ENCODE results near the gene ATP5ME. TPM values are rescaled to one million over a fixed set of nuclear protein-coding genes. Genes with fewer than 3 reads are reported as not detected.

Gene ATP5ME
- total RNA-seq, 1 donor, result 72.5 TPM

DNA sequence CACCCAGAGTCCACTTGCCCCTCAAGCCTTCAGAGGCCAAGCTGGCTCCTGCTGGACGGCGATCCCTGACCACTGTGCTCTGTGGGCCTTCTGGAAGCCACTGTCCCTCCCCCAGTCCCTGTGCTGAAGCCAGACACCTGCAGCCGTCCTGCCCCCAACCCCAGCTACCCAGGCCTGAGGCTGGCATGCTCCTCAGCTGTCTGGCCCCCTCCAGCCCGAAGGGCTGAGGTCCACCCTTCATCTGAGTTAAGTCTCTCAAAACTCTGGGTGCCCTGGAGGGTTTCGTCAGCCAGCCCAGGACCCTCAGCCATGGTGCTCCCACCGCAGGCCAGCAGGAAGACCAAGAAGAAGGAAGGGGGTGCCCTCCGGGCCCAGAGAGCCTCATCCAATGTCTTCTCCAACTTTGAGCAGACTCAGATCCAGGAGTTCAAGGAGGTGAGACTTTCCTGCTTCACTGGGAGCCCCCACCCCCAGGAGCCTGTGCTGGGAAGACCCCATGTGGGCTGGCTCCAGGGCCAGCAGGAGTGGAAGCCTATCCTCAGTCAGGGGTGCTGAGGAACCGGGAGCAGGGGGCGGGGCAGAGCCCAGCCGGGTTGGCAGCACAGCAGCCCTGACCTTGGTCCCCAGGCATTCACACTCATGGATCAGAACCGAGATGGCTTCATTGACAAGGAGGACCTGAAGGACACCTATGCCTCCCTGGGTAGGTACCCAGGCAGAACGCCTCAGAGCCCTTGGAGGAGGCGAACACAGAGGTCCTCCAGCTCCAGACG, 4.4 kb upstream of the ATP5ME start:
- no peak for DNase-seq (ENCODE audit: low read depth)
- no peak overlapping the region for H3K4me3 ChIP-seq (ENCODE audit: low read depth, low read length)
- TF ChIP-seq, protein P1, sequence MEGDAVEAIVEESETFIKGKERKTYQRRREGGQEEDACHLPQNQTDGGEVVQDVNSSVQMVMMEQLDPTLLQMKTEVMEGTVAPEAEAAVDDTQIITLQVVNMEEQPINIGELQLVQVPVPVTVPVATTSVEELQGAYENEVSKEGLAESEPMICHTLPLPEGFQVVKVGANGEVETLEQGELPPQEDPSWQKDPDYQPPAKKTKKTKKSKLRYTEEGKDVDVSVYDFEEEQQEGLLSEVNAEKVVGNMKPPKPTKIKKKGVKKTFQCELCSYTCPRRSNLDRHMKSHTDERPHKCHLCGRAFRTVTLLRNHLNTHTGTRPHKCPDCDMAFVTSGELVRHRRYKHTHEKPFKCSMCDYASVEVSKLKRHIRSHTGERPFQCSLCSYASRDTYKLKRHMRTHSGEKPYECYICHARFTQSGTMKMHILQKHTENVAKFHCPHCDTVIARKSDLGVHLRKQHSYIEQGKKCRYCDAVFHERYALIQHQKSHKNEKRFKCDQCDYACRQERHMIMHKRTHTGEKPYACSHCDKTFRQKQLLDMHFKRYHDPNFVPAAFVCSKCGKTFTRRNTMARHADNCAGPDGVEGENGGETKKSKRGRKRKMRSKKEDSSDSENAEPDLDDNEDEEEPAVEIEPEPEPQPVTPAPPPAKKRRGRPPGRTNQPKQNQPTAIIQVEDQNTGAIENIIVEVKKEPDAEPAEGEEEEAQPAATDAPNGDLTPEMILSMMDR (IDR thresholded peaks at IDR 0.05; ENCODE audit: insufficient read depth, low read depth, low read length), result no peak

DNA sequence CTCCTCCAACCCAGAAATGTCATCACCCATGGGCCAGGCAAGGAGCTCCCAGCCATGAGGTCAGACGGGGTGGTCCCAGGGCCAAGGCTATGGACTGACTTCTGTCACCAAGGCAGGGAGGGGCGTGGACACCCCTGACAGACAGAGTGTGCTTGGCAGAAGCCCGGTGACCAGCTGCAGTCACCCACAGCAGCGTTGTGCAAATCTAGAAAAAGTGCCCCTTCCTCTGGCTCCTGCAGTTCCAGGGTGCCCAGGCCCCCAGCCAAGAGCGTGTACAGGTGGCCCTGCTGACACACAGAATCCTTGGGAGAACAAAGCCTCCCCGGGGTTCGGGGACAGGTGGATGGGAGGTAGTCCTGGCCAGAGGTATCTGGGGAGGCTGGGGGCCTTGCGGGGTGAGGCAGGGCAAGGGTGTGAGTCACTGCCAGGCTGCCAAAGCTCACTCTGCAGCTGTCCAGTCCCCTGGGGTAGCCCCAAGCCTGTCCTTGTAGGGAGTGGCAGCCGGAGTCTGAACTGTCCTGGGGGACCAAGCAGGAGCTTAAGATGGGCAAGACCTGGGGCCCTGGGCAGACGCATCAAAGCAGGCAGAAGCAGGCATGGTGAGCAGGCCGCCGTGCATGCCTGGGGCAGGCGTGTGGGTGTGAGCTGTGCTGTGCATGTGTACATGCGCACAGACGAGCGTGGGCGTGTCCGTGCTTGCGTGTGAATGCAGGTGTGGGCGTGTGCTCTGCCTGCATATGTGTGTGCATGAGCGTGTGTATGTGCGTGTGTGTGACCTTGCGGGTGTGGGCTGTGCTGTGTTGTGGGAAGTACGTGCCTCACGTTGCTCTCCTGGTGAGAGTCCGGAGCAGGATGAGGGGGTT, 3.6 kb upstream of the ATP5ME start:
- TF ChIP-seq, protein P1 (IDR thresholded peaks at IDR 0.05; ENCODE audit: insufficient read depth, low read depth, low read length), result no peak
- DNase-seq (ENCODE audit: low read depth), result no peak

DNA sequence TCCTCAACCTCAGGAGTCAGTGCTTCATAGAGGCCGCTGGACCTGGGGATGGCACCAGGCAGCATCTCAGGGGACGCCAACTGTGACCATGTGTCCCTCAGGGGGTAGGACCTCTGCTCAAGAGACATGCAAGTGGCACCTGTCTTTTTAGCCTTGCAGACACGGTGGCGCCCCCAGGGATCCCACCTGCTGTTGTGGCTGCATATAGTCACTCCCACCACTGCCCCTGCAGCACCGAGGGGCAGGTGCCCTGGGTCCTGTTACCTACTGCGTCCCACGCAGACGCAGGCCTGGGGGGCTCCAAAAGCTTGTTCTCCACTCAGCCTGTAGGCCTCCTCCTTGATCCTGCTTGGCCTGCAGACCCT, 2.8 kb upstream of the ATP5ME start:
- TF ChIP-seq, protein P1 (IDR thresholded peaks at IDR 0.05; ENCODE audit: insufficient read depth, low read depth, low read length), result no peak
- no peak for DNase-seq (ENCODE audit: low read depth)

More for the DNA sequence above, 3.6 kb upstream of the ATP5ME start:
- no peak overlapping the region for H3K4me3 ChIP-seq (ENCODE audit: low read depth, low read length)

DNA sequence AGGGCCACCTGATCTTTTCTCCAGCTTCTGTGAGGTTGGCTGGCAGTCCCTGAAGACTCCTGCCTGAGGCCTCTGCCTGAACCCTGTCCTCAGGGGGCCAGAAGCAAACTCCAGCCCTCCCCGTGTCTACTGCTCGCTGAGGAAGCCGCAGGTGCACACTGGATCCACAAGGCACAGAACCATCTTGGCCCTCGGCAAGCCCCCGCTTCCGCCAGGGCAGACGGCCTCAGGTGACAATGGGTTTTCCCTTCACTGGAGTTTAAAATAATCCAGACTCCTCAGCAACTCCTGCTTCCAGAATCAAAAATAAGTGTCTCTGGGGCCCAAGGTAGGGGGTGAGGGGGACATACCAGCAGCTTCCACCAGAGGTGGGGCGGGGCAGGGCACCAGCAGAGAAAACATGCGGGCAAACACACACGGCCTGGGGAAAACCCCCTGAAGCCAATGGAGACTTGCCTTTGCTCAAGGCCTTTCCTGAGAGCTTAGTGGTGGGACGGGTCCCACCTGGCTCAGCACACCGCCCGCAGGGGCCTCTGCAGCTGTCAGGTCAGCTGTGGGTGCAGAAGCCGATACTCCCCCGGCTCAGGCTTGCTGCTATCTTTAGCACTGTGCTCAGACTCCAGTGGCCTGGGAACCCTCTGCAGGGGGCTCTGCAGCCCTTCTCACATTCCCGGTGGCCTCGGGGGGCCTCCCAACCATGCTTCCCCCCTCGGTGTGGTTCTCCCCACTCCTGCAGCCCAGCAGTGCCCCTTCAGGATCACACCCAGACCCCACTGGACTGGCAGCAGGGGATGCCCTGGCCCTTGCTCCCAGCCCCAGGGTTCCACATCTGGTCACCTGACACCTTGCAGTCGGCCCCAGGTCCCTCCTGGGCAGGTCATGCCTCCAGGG, 2.1 kb upstream of the ATP5ME start:
- no peak for DNase-seq (ENCODE audit: low read depth)
- H3K4me3 ChIP-seq (ENCODE audit: low read depth, low read length), result no peak overlapping the region
- TF ChIP-seq, protein P1 (IDR thresholded peaks at IDR 0.05; ENCODE audit: insufficient read depth, low read depth, low read length), result no peak

More for the DNA sequence above, 2.8 kb upstream of the ATP5ME start:
- H3K4me3 ChIP-seq (ENCODE audit: low read depth, low read length), result no peak overlapping the region

DNA sequence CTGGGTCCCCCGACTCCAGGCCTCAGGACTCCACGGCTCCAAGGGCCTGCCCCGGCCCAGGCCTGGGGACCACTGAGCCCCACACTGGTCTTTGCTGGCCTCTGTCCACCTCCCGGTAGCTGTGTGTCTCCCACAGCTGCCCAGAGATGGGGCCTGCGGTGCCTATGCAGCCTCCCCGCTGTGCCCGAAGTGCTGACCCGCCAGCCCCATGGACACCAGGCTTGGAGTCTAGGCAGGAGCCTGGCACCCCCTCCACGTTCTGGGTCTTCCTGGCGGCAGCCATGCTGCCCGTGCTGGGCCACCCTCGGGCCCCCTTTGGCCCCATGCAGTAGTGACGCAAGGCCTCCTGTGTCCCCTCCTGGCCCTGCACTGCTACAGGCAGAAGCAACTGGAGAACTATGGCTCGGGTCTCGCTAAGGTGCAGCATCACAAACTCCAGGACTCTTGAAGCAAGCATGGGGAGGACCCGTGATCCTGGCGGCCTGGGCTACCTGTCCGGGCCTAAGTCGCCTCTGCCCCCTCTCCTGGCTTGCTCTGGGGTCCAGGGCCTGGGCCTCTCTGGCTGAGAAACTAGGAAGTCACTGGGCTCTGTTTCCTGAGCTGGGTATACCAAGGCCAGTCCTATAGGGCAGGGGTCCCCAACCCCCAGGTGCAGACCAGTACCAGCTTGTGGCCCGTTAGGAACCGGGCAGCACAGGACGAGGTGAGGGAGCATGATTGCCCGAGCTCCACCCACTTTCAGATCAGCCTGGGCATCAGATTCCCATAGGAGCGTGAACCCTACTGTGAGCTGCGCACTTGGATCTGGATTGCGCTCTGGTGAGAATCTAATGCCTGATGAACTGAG, 1.2 kb upstream of the ATP5ME start:
- TF ChIP-seq, protein P1 (IDR thresholded peaks at IDR 0.05; ENCODE audit: insufficient read depth, low read depth, low read length), result no peak
- DNase-seq (ENCODE audit: low read depth), result no peak
- peak overlapping the region; percentile 84 for H3K4me3 ChIP-seq (ENCODE audit: low read depth, low read length)

All from fibroblast of villous mesenchyme (primary cell).